Osteoblast (primary cell): ENCODE data around the gene MBD1. TPM values are rescaled to one million over a fixed set of nuclear protein-coding genes. Genes with fewer than 3 reads are reported as not detected.

Experiments
- DNase-seq: peaks from one replicate; pipeline ENCODE4 v3.0.0; 2011; ENCODE audit warnings: low spot score, mixed read lengths; ENCODE audit not compliant: insufficient read length; ENCODE audit errors: missing footprints
- H2AFZ ChIP-seq: 2 replicates; pipeline ENCODE4 v1.6.0; 2011; ENCODE audit warnings: mild to moderate bottlenecking, low read length
- H3K27ac ChIP-seq: 2 replicates; pipeline ENCODE4 v1.5.1; 2011; ENCODE audit warnings: mild to moderate bottlenecking, low read depth, low read length, moderate library complexity
- H3K27me3 ChIP-seq: 2 replicates; pipeline ENCODE4 v1.6.0; 2012; ENCODE audit warnings: mild to moderate bottlenecking, control low read depth, inconsistent platforms, low read length, moderate library complexity; ENCODE audit not compliant: insufficient read depth
- H3K36me3 ChIP-seq: 2 replicates; pipeline ENCODE4 v1.5.1; 2011; ENCODE audit warnings: mild to moderate bottlenecking, low read length, control low read depth, moderate library complexity; ENCODE audit not compliant: insufficient read depth
- H3K4me1 ChIP-seq: 2 replicates; pipeline ENCODE4 v1.5.1; 2011; ENCODE audit warnings: mild to moderate bottlenecking, low read length, control low read depth, moderate library complexity; ENCODE audit not compliant: insufficient read depth
- H3K4me2 ChIP-seq: 2 replicates; pipeline ENCODE4 v1.6.0; 2011; ENCODE audit warnings: mild to moderate bottlenecking, low read length; ENCODE audit not compliant: insufficient read depth
- H3K4me3 ChIP-seq: fragments of 200-600 bp; sonication (generic); 3 replicates; pipeline ENCODE4 v1.5.1; 2012; ENCODE audit warnings: mild to moderate bottlenecking, low read length, inconsistent platforms; ENCODE audit not compliant: insufficient read depth
- H3K79me2 ChIP-seq: 2 replicates; pipeline ENCODE4 v1.6.0; 2012; ENCODE audit warnings: mild to moderate bottlenecking, low read length, control low read depth, inconsistent platforms; ENCODE audit not compliant: insufficient read depth
- H3K9me3 ChIP-seq: 2 replicates; pipeline ENCODE4 v1.5.1; 2011; ENCODE audit warnings: low read depth, low read length, control low read depth
- H4K20me1 ChIP-seq: 2 replicates; pipeline ENCODE4 v1.6.0; 2012; ENCODE audit warnings: mild to moderate bottlenecking, low read length, control low read depth; ENCODE audit not compliant: insufficient read depth
- total RNA-seq: library from RNA; depleted of rRNA; stranded (reverse); fragments of >200 nt; gene quantifications from 2 replicates; pipeline ENCODE4 v1.2.3, GENCODE V29; 2012
- TF ChIP-seq, protein P1 (sequence below): IDR thresholded peaks from 2 replicates; pipeline ENCODE4 v1.5.1; 2011; ENCODE audit warnings: mild to moderate bottlenecking, low read depth, low read length, moderate library complexity; ENCODE audit errors: extremely low read depth

Gene MBD1
- total RNA-seq, 1 donor: 71.3 TPM

GRCh38 chr18:50285631-50286321 lies 4.5 kb upstream of the MBD1 start:
- Histone ChIP-seq H3K36me3 (peaks cover 26% of the 10 kb centered on the region), H4K20me1 (no peaks in the 10 kb centered on the region), H3K4me3 (no peak overlapping the region), H3K9me3 (no peaks in the 10 kb centered on the region), H2AFZ (no peak overlapping the region), H3K4me2 (peak overlapping the region; percentile 99), H3K4me1 (peaks cover 8% of the 10 kb centered on the region), H3K27me3 (peaks cover under 1% of the 10 kb centered on the region), H3K27ac (peak overlapping the region; percentile 8), H3K79me2 (peaks cover 27% of the 10 kb centered on the region)
- TF ChIP-seq, protein P1, sequence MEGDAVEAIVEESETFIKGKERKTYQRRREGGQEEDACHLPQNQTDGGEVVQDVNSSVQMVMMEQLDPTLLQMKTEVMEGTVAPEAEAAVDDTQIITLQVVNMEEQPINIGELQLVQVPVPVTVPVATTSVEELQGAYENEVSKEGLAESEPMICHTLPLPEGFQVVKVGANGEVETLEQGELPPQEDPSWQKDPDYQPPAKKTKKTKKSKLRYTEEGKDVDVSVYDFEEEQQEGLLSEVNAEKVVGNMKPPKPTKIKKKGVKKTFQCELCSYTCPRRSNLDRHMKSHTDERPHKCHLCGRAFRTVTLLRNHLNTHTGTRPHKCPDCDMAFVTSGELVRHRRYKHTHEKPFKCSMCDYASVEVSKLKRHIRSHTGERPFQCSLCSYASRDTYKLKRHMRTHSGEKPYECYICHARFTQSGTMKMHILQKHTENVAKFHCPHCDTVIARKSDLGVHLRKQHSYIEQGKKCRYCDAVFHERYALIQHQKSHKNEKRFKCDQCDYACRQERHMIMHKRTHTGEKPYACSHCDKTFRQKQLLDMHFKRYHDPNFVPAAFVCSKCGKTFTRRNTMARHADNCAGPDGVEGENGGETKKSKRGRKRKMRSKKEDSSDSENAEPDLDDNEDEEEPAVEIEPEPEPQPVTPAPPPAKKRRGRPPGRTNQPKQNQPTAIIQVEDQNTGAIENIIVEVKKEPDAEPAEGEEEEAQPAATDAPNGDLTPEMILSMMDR: no peak
- DNase-seq: no peak

DNA sequence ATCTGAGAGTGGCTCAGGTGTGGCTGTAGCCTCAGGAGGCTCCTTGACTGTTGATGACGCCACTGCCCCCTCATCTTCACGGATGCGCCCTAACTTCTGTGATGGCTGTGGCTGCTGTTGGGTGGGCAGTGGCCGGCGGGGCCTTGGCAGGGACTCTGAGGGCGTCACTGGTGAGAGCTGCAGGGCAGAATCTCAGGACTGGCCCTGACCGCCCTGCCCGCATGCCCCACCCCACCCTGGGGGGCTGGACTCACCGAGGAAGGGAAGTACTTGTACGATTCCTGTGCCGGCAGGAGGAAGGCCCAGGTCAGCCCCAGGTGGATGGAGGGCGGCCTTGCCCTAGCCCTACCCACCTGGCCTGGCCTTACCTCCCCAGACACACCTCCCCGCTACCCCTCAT lies 3.7 kb upstream of the MBD1 start:
- H3K4me3 ChIP-seq: no peak overlapping the region
- H3K79me2 ChIP-seq: peaks cover 34% of the 10 kb centered on the region
- H3K4me1 ChIP-seq: peaks cover 14% of the 10 kb centered on the region
- DNase-seq: no peak
- TF ChIP-seq, protein P1: no peak
- no peak overlapping the region for H3K27ac ChIP-seq
- peaks cover 5% of the 10 kb centered on the region for H4K20me1 ChIP-seq
- no peaks in the 10 kb centered on the region for H3K9me3 ChIP-seq
- peaks cover 26% of the 10 kb centered on the region for H3K36me3 ChIP-seq
- H3K27me3 ChIP-seq: no peaks in the 10 kb centered on the region
- no peak overlapping the region for H3K4me2 ChIP-seq
- no peak overlapping the region for H2AFZ ChIP-seq

GRCh38 chr18:50284255-50284885 lies 3.0 kb upstream of the MBD1 start:
- Histone ChIP-seq H4K20me1 (peaks cover 8% of the 10 kb centered on the region), H3K79me2 (peaks cover 41% of the 10 kb centered on the region), H3K36me3 (peaks cover 26% of the 10 kb centered on the region), H3K4me2 (no peak overlapping the region), H3K27ac (no peak overlapping the region), H3K4me1 (peaks cover 19% of the 10 kb centered on the region), H3K4me3 (no peak overlapping the region), H2AFZ (no peak overlapping the region), H3K27me3 (no peaks in the 10 kb centered on the region), H3K9me3 (no peaks in the 10 kb centered on the region)
- DNase-seq: no peak
- TF ChIP-seq, protein P1: no peak

DNA sequence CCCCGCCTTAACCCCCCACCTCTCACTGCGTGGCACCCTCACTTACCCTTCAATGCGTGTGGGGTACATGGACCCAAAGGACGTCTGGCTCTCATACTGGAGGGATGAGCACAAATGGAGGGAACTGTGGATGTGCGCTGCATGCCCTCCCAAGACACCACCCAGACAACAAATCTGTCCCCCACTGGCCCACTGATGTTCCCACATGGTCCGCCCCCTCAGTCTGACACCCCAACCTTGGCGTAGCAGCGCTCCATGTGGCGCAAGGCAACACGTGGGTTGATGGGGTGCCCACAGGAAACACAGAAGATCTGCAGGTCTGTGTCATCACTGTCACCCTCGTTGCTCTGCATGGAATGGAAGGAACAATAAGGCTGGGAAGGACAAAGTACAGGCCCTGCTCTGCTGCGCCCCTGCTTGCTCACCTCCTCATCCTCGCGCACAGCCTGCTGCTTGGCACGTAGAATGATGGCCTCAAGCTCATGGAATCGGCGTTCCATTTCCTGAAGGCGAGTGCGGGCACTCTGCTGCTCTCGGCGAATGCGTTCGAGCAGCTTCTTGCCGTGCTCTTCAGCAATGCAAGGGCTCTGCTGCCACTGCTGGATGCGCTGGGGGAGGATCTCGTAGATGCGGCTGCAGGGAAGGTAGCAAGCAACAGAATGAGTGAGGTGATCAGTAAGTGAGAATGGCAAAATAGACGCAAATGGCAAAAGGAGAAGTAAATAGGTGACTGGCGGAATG lies 2.3 kb upstream of the MBD1 start:
- H4K20me1 ChIP-seq: peaks cover 12% of the 10 kb centered on the region
- no peak overlapping the region for H2AFZ ChIP-seq
- H3K27me3 ChIP-seq: no peaks in the 10 kb centered on the region
- H3K4me1 ChIP-seq: peaks cover 25% of the 10 kb centered on the region
- H3K4me3 ChIP-seq: no peak overlapping the region
- peaks cover 47% of the 10 kb centered on the region for H3K79me2 ChIP-seq
- no peak for DNase-seq
- H3K27ac ChIP-seq: no peak overlapping the region
- H3K4me2 ChIP-seq: no peak overlapping the region
- H3K9me3 ChIP-seq: no peaks in the 10 kb centered on the region
- peaks cover 29% of the 10 kb centered on the region for H3K36me3 ChIP-seq
- TF ChIP-seq, protein P1: no peak
